Thymus (tissue), 11 donors: ENCODE measurements around the gene PPOX. TPM values are rescaled to one million over a fixed set of nuclear protein-coding genes. Genes with fewer than 3 reads are reported as not detected.
A peak's percentile ranks its signal among the peaks of the same experiment; 100 is the strongest.

Experiments
- DNase-seq, 9 donors: peaks; one replicate each; pipeline ENCODE4 v3.0.0-alpha.2; 2013; ENCODE audit warnings: low spot score in 9 of 9, low read depth in 6 of 9, missing footprints in 1 of 9
- H3K27ac ChIP-seq, 2 donors: one replicate each; pipeline ENCODE4 v1.5.1; 2013; ENCODE audit warnings: control low read depth in 1 of 2, low read depth in 1 of 2, low read length in 1 of 2, mild to moderate bottlenecking in 1 of 2, moderate library complexity in 1 of 2
- H3K27me3 ChIP-seq, 2 donors: one replicate each; pipeline ENCODE4 v1.5.1; 2013; ENCODE audit warnings: low read length in 1 of 2; ENCODE audit not compliant: control insufficient read depth in 2 of 2, insufficient read depth in 1 of 2
- H3K36me3 ChIP-seq, 2 donors: one replicate each; pipeline ENCODE4 v1.5.1; 2013; ENCODE audit warnings: low read length in 1 of 2, mild to moderate bottlenecking in 1 of 2, moderate library complexity in 1 of 2; ENCODE audit not compliant: control insufficient read depth in 2 of 2, insufficient read depth in 2 of 2
- H3K4me1 ChIP-seq, 2 donors: one replicate each; pipeline ENCODE4 v1.5.1; 2013; ENCODE audit warnings: low read length in 2 of 2; ENCODE audit not compliant: control insufficient read depth in 2 of 2, insufficient read depth in 2 of 2
- H3K4me3 ChIP-seq, 2 donors: one replicate each; pipeline ENCODE4 v1.5.1; 2013; ENCODE audit warnings: low read length in 2 of 2, control low read depth in 1 of 2, mild to moderate bottlenecking in 1 of 2
- H3K9me3 ChIP-seq, 2 donors: one replicate each; pipeline ENCODE4 v1.5.1; 2013; ENCODE audit warnings: low read length in 1 of 2, mild to moderate bottlenecking in 1 of 2; ENCODE audit not compliant: control insufficient read depth in 2 of 2, insufficient read depth in 1 of 2
- WGBS: extraction: QIAGEN DNeasy Blood & Tissue Kit; methylation state at CpG from one replicate; pipeline ENCODE4 v1.1.7; 2013; 5-methylcytosine and 5-hydroxymethylcytosine counted together
- polyA plus RNA-seq: library from polyadenylated mRNA; stranded (reverse); fragments of 200-250 nt; gene quantifications from one replicate; pipeline ENCODE4 v1.2.3, GENCODE V29; 2013
- total RNA-seq: library from RNA; stranded (reverse); fragments of 120-200 nt; gene quantifications from one replicate; pipeline ENCODE4 v1.2.4, GENCODE V29; 2013
- donor health status: healthy.

The PPOX gene
- total and polyA plus RNA-seq, 2 donors = 19.9 to 50.4 TPM

DNA sequence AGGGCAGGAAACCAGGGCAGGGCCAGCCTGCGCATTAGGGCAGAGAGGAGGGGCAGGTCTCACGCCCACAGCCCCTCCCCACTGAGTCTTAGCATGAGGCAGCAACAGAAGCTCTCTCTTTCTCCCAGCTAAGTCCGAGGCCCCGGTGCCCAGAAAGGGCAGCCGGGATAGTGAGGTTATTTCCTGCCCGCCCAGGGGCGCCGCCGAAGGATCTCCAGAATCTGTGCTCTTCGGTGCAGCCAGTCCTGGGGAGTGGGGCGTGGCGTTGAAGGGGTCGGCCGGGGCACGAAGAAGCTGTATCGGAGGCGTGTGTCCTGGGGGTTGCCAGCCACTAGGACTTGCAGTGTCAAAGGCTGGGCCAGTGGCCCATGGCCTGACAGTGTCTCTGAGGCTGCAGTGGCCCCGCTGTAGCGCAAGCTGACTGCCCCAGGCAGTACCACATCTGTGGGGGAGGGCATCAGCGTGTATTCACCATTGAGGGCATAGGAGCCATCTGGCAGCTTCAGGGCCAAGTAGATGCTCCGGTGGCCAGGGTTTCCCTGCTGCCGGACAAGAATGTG is 24.8 kb downstream of the PPOX start:
- Histone ChIP-seq H3K4me1 (peaks cover 2 to 30% of the 10 kb centered on the region in 2 donors), H3K36me3 (no peaks in the 10 kb centered on the region), H3K4me3 (no peak overlapping the region), H3K27me3 (peaks cover 0 to 2% of the 10 kb centered on the region in 2 donors), H3K27ac (no peak overlapping the region), H3K9me3 (peaks cover 0 to 1% of the 10 kb centered on the region in 2 donors)
- peak in 1 of 9 donors; percentile 31 for DNase-seq
- 92% methylated on average over 22 of the region's 22 CpGs for WGBS

DNA sequence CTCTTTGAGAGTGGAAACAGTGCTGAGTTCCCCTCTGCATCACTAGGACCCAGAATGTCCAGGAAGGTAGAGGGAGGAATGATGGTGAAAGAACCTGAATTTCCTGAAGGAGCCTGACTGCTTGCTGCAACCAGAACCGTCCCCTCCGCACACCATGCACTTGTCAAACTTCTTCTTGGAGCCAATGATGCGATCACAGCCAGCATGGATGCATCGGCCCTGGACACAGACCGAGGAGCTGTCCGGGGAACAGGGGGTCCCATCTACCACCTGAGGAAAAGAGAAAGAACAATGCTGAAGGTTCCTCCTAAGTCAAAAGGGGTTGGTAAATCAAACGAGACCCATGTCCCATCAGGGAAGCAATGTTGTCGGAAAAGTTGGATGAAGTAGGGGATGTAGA is 25.7 kb downstream of the PPOX start:
- Histone ChIP-seq H3K27me3 (peaks cover 0 to 2% of the 10 kb centered on the region in 2 donors), H3K27ac (no peak overlapping the region), H3K4me1 (peaks cover 0 to 21% of the 10 kb centered on the region in 2 donors), H3K9me3 (peaks cover 0 to 1% of the 10 kb centered on the region in 2 donors), H3K36me3 (no peaks in the 10 kb centered on the region), H3K4me3 (no peak overlapping the region)
- WGBS = 85% methylated on average over 8 of the region's 8 CpGs
- no peak for DNase-seq

DNA sequence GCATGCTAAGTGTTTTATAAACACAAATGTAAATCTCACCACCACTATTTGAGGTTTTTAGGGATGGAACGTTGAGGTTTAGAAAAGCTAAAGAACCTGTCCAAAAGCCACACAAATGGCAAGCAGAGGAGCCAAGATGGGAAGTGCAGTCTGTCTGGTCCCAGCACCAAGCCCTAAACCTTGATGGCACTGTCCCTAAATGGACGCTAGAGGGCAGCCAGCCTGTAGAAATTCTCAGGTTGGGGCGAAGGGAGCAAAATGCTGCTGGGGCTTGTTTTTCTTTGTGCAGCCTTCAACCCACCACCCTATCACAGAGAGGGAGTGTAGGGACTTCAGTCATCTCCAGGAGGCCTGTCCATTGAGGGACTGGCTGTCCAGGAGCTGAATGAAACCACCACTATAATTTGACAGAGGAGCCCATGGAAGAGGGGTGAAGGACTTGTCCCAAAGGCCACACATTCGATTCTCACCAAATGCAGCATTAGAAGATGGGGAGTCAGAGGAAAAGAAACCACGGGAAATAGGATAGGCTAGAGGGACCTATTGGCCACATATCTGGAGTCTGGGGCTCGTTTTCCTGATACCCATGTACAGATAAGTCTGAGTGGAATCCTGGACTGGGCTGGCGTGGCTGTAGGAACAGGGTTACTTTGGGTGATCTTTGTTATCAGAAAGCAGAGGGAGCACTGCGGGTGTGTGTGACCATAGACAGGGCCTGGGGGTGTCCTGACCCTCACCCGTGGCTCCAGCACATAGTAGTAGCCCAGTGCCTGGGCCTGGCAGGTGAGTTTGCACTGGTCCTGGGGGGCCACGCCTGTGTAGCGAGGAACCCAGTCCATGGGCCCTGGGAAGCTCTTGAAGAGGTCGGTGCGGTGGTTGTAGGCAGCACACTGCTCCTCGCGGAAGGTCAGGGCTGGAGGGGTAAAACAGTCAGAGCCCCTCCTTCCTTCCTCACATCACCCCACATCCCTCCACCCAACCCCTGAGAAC is 26.5 kb downstream of the PPOX start:
- H3K4me1 ChIP-seq = peaks cover 0 to 15% of the 10 kb centered on the region in 2 donors
- peaks cover 0 to 2% of the 10 kb centered on the region in 2 donors for H3K27me3 ChIP-seq
- WGBS = 71% methylated on average over 15 of the region's 15 CpGs
- peak in 7 of 9 donors; percentile 56 to 87 (median 60) for DNase-seq
- H3K4me3 ChIP-seq = no peak overlapping the region
- H3K9me3 ChIP-seq = peaks cover 0 to 1% of the 10 kb centered on the region in 2 donors
- H3K36me3 ChIP-seq = no peaks in the 10 kb centered on the region
- no peak overlapping the region for H3K27ac ChIP-seq

DNA sequence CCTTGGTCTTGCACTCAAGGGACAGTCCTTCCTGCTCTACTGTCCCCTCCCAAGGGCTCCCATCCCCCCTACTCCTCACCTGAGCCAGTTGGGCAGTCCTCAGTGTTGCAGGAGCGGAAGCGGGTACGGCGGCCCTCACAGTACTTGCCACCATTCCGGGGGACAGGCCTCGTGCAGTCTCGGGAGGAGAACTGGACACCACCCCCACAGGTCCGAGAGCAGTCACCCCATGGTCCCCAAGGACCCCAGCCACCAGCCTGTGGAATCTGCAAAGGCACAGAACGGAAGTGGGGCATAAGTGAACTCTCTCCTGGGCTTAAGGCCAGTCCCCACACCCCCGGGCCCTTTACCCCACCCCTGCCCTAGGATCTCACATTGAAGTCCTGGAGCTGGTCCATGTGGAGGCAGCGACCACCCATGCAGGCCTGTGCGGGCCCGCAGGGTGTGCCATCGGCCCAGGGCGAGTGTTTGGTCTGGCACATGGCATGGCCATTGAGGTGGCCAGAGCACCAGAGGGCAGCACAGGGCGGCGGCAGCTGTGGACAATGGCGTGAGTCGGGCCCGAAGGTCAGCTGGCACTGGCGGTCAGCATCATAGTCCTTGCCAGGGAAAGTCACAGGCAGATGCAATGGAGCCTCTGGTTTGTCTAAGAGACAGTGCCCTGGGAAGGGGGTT is 27.5 kb downstream of the PPOX start:
- H3K4me3 ChIP-seq = no peak overlapping the region
- peaks cover 0 to 11% of the 10 kb centered on the region in 2 donors for H3K4me1 ChIP-seq
- WGBS = 92% methylated on average over 21 of the region's 21 CpGs
- DNase-seq = no peak
- no peaks in the 10 kb centered on the region for H3K36me3 ChIP-seq
- peaks cover 0 to 1% of the 10 kb centered on the region in 2 donors for H3K9me3 ChIP-seq
- peaks cover 0 to 4% of the 10 kb centered on the region in 2 donors for H3K27me3 ChIP-seq
- no peak overlapping the region for H3K27ac ChIP-seq

DNA sequence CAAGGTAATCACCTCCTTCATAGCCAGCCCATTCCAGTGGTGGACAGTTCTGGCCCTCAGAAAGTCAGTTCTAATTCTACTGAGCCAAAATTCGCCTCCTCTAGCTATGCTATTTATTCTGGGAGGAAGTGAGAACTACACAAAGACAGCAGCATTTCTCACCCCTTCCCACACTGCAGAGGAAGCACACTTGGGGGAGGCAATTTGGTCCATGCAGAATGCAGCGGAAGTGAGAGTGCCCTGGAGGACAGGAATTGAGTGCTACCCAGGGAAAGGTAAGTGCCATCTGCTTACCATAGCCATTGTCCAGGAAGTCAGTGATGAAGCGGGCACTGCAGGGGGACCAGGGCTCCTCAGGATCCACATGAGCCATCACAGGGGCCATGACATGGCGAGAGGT is 28.9 kb downstream of the PPOX start:
- WGBS = 89% methylated on average over 4 of the region's 4 CpGs
- peaks cover 0 to 4% of the 10 kb centered on the region in 2 donors for H3K27me3 ChIP-seq
- H3K4me3 ChIP-seq = no peak overlapping the region
- peak overlapping the region in 1 of 2 donors; percentile 9 for H3K27ac ChIP-seq
- DNase-seq = no peak
- H3K4me1 ChIP-seq = peaks cover 0 to 19% of the 10 kb centered on the region in 2 donors
- peaks cover 0 to 1% of the 10 kb centered on the region in 2 donors for H3K9me3 ChIP-seq
- H3K36me3 ChIP-seq = no peaks in the 10 kb centered on the region

DNA sequence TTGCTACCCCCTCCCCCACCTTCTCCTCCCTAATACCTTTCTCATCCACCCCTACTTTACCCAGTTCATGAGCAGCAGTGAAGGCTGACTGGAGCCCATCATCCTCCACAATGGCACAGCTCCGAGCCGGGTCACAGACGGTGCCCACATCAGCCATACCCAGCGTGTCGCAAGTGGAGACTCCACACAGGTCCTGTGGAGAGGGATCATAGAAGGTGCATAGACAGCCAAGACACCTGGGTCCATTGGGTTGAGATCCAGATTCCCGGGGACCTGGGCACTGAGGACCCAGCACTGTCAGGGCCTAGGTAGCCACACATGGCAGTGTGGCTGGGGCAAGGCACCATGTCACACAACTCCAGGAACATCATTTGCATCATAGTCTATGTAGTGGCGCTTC is 29.9 kb downstream of the PPOX start:
- DNase-seq = no peak
- Histone ChIP-seq H3K27ac (no peak overlapping the region), H3K9me3 (peaks cover 0 to 1% of the 10 kb centered on the region in 2 donors), H3K4me1 (peaks cover 0 to 29% of the 10 kb centered on the region in 2 donors), H3K36me3 (no peaks in the 10 kb centered on the region), H3K4me3 (no peak overlapping the region), H3K27me3 (peaks cover 0 to 4% of the 10 kb centered on the region in 2 donors)
- WGBS = 99% methylated on average over 7 of the region's 7 CpGs

DNA sequence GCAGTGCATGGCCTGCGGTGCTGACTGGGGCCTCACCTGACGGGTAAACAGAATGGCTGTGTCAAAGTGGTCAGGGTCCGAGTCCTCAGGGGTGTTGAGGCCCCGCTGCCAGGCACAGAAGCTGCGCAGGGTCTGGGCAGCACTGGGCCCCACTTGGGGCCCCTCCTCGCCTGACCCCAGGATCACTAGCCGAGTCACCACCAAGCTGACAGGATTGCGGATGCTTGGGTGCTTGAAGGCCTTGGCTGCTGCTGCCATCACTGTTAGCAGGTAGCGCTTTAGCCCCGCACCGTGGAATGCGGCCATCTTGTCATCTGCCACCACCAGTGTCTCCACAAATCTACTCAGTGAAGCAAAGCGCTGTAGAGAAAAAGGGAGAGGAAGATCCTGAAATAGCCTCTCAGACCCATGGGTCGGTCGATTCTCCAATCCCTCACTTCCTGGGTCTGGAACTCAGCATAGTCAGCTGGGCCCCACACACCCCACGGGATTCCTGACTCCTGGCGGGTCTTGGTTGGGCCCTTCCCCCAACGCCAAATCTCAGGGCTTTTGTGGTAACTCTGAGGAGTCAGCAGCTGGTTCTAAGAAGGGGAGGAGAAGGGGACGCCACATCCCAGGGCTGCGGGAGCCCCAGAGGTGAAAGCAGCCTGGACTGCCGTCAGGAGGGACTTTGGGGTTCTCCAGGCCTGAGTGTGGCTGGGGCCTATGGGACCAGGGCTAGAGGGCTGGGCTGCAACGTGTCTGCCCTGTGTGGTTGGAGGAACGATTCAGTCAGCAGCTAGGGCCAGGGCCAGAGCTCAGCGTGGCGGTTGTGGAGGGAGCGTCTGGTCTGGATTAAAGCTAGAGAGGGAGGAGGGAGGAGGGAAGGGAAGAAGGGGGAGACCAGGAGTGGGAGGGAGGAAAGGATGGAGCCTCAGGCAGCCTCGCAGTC is 30.6 kb downstream of the PPOX start:
- Histone ChIP-seq H3K9me3 (peaks cover 1 to 5% of the 10 kb centered on the region in 2 donors), H3K4me3 (no peak overlapping the region), H3K4me1 (peaks cover 4 to 35% of the 10 kb centered on the region in 2 donors), H3K36me3 (no peaks in the 10 kb centered on the region), H3K27ac (no peak overlapping the region), H3K27me3 (peaks cover 0 to 2% of the 10 kb centered on the region in 2 donors)
- no peak for DNase-seq
- 93% methylated on average over 27 of the region's 27 CpGs for WGBS

DNA sequence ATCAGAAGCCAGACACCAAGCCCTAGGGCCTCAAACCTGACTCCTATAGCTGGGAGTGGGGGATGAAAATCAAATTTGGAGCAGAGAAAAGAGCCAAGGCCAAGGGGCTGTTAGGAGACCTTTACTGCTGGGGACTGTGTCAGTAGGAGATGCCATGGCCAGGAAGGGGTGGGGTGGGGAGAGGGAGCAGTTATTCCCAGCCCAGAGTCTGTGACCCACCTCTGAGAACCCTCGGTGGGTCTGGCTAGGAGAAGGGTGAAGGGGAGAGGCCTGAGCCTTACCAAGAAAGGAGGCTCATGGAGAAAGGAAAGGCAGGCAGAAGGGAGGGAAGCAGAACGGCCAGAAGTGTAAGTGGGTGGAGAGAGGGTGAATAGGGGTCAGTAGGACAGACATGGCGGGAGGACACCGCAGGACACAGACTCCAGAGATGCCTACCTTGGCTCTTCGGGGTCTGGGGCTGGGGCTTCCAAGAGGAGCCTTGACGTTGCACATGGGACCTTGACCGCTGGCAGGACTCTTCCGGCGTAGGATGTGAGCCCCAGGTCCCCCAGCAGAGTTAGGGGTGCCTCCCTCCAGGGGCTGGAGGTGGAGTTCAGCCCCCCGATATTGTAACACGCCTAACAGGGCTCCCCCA is 31.5 kb downstream of the PPOX start:
- peaks cover 6 to 35% of the 10 kb centered on the region in 2 donors for H3K4me1 ChIP-seq
- DNase-seq = no peak
- WGBS = 93% methylated on average over 11 of the region's 11 CpGs

More for the DNA sequence above, 31.5 kb downstream of the PPOX start:
- H3K4me3 ChIP-seq = no peak overlapping the region
- peaks cover 0 to 2% of the 10 kb centered on the region in 2 donors for H3K27me3 ChIP-seq
- no peak overlapping the region for H3K27ac ChIP-seq
- H3K36me3 ChIP-seq = no peaks in the 10 kb centered on the region
- H3K9me3 ChIP-seq = peaks cover 1 to 7% of the 10 kb centered on the region in 2 donors
